Measurements from ENCODE around the gene ANK2.

- no peak for TF ChIP-seq CTCF (IDR thresholded peaks at IDR 0.05)
- TF ChIP-seq EZH2phosphoT487 (IDR thresholded peaks at IDR 0.05), result no peak
These were observed 7.0 kb upstream of the ANK2 start for GRCh38 chr4:113042502-113042901.
